AG10803 (cell line): ENCODE results near the gene LSM5.
A peak's percentile ranks its signal among the peaks of the same experiment; 100 is the strongest.

Experiments used
- DNase-seq: peaks from one replicate; pipeline ENCODE4 v3.0.0; 2010; ENCODE audit warnings: low read depth
- H3K4me3 ChIP-seq: 2 replicates; pipeline ENCODE4 v1.5.1; 2011; ENCODE audit warnings: mild to moderate bottlenecking, low read length, control low read depth
- CTCF ChIP-seq: conservative IDR thresholded peaks from 2 replicates; pipeline ENCODE4 v1.5.1; 2011; ENCODE audit warnings: mild to moderate bottlenecking, low read length, control low read depth, inconsistent platforms

The LSM5 gene

DNA sequence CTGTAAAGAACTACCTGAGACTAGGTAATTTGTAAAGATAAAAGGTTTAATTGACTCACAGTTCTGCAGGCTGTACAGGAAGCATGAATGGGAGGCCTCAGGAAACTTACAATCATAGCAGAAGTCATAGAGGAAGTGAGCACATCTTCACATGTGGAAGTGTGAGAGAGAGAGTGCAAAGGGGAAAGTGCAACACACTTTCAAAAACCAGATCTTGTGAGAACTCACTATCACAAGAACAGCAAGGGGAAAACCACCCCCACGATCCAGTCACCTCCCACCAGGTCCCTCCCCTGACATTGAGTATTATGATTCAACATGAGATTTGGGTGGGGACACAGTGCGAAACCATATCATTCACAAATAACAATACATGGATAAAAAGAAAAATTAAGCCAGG is 29.6 kb upstream of the LSM5 start:
- DNase-seq, result no peak
- TF ChIP-seq CTCF, result no peak
- H3K4me3 ChIP-seq, result no peak overlapping the region

DNA sequence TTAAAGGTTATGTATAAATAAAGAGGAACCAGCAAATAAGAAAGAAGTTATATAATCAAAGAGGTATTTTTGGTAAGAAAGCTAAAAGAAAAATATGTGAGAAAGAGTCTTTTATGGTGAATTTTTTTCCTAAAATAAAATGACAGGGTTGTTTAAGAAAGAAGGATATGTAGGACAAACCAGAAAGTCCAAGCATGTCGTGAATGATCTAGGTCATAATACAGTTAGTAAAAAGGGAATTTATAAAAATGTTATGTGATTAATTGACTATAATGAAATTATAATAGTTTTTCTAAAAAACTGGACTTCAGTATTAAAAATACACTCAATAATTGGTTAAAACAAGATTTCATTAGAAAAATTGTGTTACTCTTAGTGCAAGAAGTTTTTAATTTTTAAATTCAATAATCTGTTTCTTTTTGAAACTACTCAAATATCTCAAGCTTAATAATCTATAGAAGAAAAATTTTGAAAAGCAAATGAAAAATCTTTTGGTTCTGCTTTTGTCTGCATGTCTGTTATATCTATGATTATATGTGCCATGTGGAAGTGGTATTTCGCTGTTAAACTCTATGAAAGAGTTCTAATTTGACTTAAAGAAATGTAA is 28.5 kb upstream of the LSM5 start:
- DNase-seq, result no peak
- H3K4me3 ChIP-seq, result no peak overlapping the region
- TF ChIP-seq CTCF, result no peak

DNA sequence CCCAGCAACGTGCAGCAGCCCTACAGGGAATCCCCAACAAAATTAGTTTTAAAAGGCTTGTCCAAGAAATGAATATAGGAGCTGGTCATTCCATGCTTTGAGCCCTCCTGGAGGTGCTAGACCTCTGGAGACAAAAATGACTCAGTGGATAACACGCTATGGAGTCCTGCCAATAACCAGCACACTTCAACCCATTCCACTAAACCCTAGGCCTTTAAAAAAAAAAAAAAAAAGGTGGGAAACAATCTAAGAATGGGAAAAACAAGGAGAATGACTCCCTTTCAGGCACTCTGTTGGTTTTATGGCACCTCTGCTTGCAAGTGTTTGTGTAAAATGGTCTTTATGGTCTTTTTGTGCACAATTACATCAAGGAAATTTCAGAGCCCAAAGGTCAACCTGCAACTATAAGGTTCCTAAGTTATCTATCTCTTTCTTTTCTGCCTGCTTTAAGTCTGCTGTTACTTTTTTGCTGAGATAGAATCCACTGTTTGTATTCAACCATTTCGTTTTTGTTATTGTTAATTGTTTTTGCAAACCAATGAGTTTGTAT is 26.4 kb upstream of the LSM5 start:
- DNase-seq, result no peak
- TF ChIP-seq CTCF, result no peak
- no peak overlapping the region for H3K4me3 ChIP-seq

- DNase-seq, result no peak
- H3K4me3 ChIP-seq, result no peak overlapping the region
- no peak for TF ChIP-seq CTCF
These were observed 25.8 kb upstream of the LSM5 start for GRCh38 chr7:32515890-32516550.

DNA sequence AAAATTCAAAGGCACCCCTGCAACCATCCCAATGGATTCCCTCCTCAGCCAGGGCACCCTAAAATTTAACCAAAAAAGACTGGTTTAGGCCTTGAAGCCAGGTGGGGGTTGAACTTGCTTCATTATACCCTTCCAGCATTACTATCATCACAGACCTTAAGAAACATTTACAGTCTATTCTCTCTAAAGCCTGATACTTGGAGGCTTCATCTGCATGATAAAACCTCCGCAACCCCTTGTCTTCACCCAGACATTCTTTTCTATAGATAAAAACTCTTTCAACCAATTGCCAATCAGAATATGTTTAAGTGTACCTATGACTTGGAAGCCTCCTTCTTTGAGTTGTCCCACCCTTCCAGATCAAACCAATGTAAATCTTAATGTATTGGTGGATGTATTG is 23.0 kb upstream of the LSM5 start:
- DNase-seq, result no peak
- no peak overlapping the region for H3K4me3 ChIP-seq

DNA sequence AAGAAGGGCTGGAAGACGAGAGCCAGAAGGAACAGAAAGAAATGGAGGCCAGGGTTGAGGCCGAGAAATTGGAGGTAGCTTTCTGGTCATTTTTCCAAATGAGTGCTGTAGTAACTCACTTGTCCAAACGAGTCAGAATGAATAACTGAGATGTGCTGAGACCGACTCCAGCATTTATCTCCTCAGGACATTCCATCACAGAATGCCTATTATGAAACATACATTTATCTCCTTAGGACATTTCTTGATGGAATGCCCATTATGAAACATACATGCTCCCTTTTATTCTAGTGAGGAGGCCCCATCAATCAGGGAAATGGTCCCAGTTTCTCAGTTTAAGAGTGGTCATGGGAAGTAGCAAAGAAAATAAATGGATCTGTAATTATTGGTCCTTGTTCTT is 21.6 kb upstream of the LSM5 start:
- no peak for TF ChIP-seq CTCF
- no peak overlapping the region for H3K4me3 ChIP-seq
- peak; percentile 3 for DNase-seq

More for the DNA sequence above, 23.0 kb upstream of the LSM5 start:
- TF ChIP-seq CTCF, result no peak

- no peak overlapping the region for H3K4me3 ChIP-seq
- TF ChIP-seq CTCF, result no peak
- peak; percentile 67 for DNase-seq
These were observed 17.2 kb upstream of the LSM5 start for GRCh38 chr7:32507414-32507813.
